Measurements from ENCODE around the gene LMX1A.

Gene LMX1A

GRCh38 chr1:165279882-165280281 lies 76.6 kb downstream of the LMX1A start:
- no peak for DNase-seq (ENCODE audit: low read depth in 4 of 4, low spot score in 1 of 4)

- no peak for DNase-seq (ENCODE audit: low read depth in 4 of 4, low spot score in 1 of 4)
These were observed 80.2 kb downstream of the LMX1A start for GRCh38 chr1:165276314-165276713.

GRCh38 chr1:165265196-165265838 lies 91.2 kb downstream of the LMX1A start:
- no peak for DNase-seq (ENCODE audit: low read depth in 4 of 4, low spot score in 1 of 4)

GRCh38 chr1:165259706-165260428 lies 96.6 kb downstream of the LMX1A start:
- DNase-seq (ENCODE audit: low read depth in 4 of 4, low spot score in 1 of 4): no peak

- no peak for DNase-seq (ENCODE audit: low read depth in 4 of 4, low spot score in 1 of 4)
These were observed 97.3 kb downstream of the LMX1A start for GRCh38 chr1:165259236-165259635.

- peak in 3 of 4 experiments; percentile 4 to 28 (median 14) for DNase-seq (ENCODE audit: low read depth in 4 of 4, low spot score in 1 of 4)
These were observed 98.5 kb downstream of the LMX1A start for GRCh38 chr1:165257969-165258459.

- no peak for DNase-seq (ENCODE audit: low read depth in 4 of 4, low spot score in 1 of 4)
These were observed 101.5 kb downstream of the LMX1A start for GRCh38 chr1:165254896-165255625.

GRCh38 chr1:165254376-165254775 lies 102.1 kb downstream of the LMX1A start:
- DNase-seq (ENCODE audit: low read depth in 4 of 4, low spot score in 1 of 4): no peak

GRCh38 chr1:165253818-165254254 lies 102.7 kb downstream of the LMX1A start:
- no peak for DNase-seq (ENCODE audit: low read depth in 4 of 4, low spot score in 1 of 4)

- DNase-seq (ENCODE audit: low read depth in 4 of 4, low spot score in 1 of 4): no peak
These were observed 107.4 kb downstream of the LMX1A start for GRCh38 chr1:165248969-165249571.

GRCh38 chr1:165241952-165242351 lies 114.6 kb downstream of the LMX1A start:
- no peak for DNase-seq (ENCODE audit: low read depth in 4 of 4, low spot score in 1 of 4)

- DNase-seq (ENCODE audit: low read depth in 4 of 4, low spot score in 1 of 4): no peak
These were observed 115.2 kb downstream of the LMX1A start for GRCh38 chr1:165241321-165241720.

GRCh38 chr1:165240492-165240891 lies 116.0 kb downstream of the LMX1A start:
- no peak for DNase-seq (ENCODE audit: low read depth in 4 of 4, low spot score in 1 of 4)

GRCh38 chr1:165239873-165240272 lies 116.6 kb downstream of the LMX1A start:
- no peak for DNase-seq (ENCODE audit: low read depth in 4 of 4, low spot score in 1 of 4)

- no peak for DNase-seq (ENCODE audit: low read depth in 4 of 4, low spot score in 1 of 4)
These were observed 120.7 kb downstream of the LMX1A start for GRCh38 chr1:165235777-165236291.

GRCh38 chr1:165235155-165235776 lies 121.2 kb downstream of the LMX1A start:
- DNase-seq (ENCODE audit: low read depth in 4 of 4, low spot score in 1 of 4): no peak

- no peak for DNase-seq (ENCODE audit: low read depth in 4 of 4, low spot score in 1 of 4)
These were observed 122.4 kb downstream of the LMX1A start for GRCh38 chr1:165234149-165234548.

- DNase-seq (ENCODE audit: low read depth in 4 of 4, low spot score in 1 of 4): no peak
These were observed 127.8 kb downstream of the LMX1A start for GRCh38 chr1:165228676-165229075.

GRCh38 chr1:165228111-165228655 lies 128.3 kb downstream of the LMX1A start:
- no peak for DNase-seq (ENCODE audit: low read depth in 4 of 4, low spot score in 1 of 4)

- DNase-seq (ENCODE audit: low read depth in 4 of 4, low spot score in 1 of 4): no peak
These were observed 130.2 kb downstream of the LMX1A start for GRCh38 chr1:165226326-165226725.

Data from stimulated activated CD4-positive, alpha-beta T cell treated with anti-CD3 and anti-CD28 coated beads, Interleukin-1b, Interleukin-23, amount 100 ng/mL, for 24 hours (primary cell).